HG03442 (cell line): Measurements from ENCODE around the gene DISC1.
"Not testable (repeated sequence)": the region's sequence is repeated elsewhere in the genome, so short reads cannot be mapped to it uniquely, and the experiment has no call there.

ENCODE experiments used
- ATAC-seq: cut with Tn5 transposase; IDR thresholded peaks from one replicate; pipeline ENCODE4 v1.9.1; 2021; ENCODE audit warnings: mild to moderate bottlenecking, moderate library complexity; ENCODE audit not compliant: unreplicated experiment

DISC1 gene

GRCh38 chr1:231943084-231943483, 316.5 kb downstream of the DISC1 start:
- ATAC-seq: no peak

GRCh38 chr1:231948102-231948501, 321.5 kb downstream of the DISC1 start:
- ATAC-seq: not testable (repeated sequence)

GRCh38 chr1:231949277-231950091, 322.9 kb downstream of the DISC1 start:
- no peak for ATAC-seq

- no peak for ATAC-seq
Observed at GRCh38 chr1:231950331-231951128, 323.9 kb downstream of the DISC1 start.

- ATAC-seq: no peak
Observed at GRCh38 chr1:231951374-231951773, 324.8 kb downstream of the DISC1 start.

GRCh38 chr1:231952154-231952553, 325.6 kb downstream of the DISC1 start:
- no peak for ATAC-seq

GRCh38 chr1:231953660-231954059, 327.1 kb downstream of the DISC1 start:
- ATAC-seq: no peak

- ATAC-seq: no peak
Observed at GRCh38 chr1:231954751-231955150, 328.2 kb downstream of the DISC1 start.

- no peak for ATAC-seq
Observed at GRCh38 chr1:231957359-231957758, 330.8 kb downstream of the DISC1 start.

- no peak for ATAC-seq
Observed at GRCh38 chr1:231958448-231958847, 331.9 kb downstream of the DISC1 start.

- ATAC-seq: no peak
Observed at GRCh38 chr1:231959225-231959884, 332.8 kb downstream of the DISC1 start.

- not testable (repeated sequence) for ATAC-seq
Observed at GRCh38 chr1:231961801-231962200, 335.2 kb downstream of the DISC1 start.

GRCh38 chr1:231962636-231963035, 336.0 kb downstream of the DISC1 start:
- ATAC-seq: no peak

GRCh38 chr1:231964241-231964640, 337.7 kb downstream of the DISC1 start:
- ATAC-seq: no peak

- ATAC-seq: no peak
Observed at GRCh38 chr1:231964961-231965360, 338.4 kb downstream of the DISC1 start.

GRCh38 chr1:231965615-231966014, 339.0 kb downstream of the DISC1 start:
- ATAC-seq: no peak

- no peak for ATAC-seq
Observed at GRCh38 chr1:231966983-231967382, 340.4 kb downstream of the DISC1 start.

GRCh38 chr1:231969076-231969475, 342.5 kb downstream of the DISC1 start:
- no peak for ATAC-seq

GRCh38 chr1:231969761-231970160, 343.2 kb downstream of the DISC1 start:
- not testable (repeated sequence) for ATAC-seq

GRCh38 chr1:231970684-231971083, 344.1 kb downstream of the DISC1 start:
- no peak for ATAC-seq

GRCh38 chr1:231971397-231972110, 345.0 kb downstream of the DISC1 start:
- no peak for ATAC-seq
